GM10266 (cell line): ENCODE results near the gene FOXL1.

ENCODE experiments used
- DNase-seq: peaks from one replicate; pipeline ENCODE4 v3.0.0; 2012; ENCODE audit errors: extremely low spot score
- CTCF ChIP-seq: IDR thresholded peaks from 2 replicates; pipeline ENCODE4 v1.5.1; 2012; ENCODE audit warnings: mild to moderate bottlenecking, low read depth; ENCODE audit not compliant: control insufficient read depth, insufficient read depth; ENCODE audit errors: missing control alignments

FOXL1 gene

DNA sequence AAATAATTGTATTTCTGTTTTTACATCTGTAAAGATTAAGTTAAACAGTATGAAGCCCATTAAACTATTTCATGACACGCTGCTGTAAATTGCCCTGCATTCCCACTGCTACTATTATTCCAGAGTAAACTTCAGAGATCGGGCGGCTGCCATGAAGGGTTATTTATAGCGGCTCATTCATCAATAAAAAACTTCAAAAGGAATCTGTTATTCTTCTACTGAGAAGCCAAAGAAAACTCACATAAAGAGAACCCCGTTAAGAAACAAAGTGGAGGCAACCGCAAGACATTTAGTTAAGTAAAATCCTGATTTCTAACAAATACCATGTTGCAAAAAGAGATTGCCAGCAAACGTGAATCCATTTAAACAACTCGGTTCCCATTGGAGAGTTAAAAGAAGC, 16.4 kb downstream of the FOXL1 start:
- no peak for DNase-seq
- no peak for TF ChIP-seq CTCF

DNA sequence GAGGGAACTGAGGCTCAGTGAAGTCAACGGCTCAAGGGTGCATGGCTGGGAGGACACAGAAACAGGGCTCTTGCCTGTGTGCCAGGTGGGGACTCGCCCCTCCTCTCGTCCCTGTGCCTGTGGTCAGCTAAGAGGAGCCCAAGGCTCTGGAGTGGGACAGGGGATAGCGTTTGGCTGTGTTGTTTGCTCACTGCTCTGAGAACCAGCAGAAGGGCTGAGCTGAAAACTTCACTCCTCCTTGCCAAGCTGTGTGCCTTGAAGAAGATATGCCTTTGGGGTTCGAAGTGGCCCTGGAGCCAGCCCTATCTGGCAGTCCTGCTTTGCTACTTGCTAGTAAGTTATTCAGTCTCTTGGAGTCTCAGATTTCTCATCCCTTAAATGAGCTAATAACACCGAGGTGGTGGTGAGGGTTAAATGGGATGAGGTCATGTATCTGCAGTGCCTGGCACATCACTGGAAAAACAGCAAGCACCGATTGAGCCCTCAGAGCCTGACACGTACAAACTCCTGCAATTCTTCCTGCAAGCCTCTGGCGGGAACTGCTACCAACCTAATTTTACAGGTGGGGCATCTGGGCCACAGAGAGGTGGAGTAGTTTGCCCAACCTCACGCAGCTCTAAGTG, 17.7 kb downstream of the FOXL1 start:
- no peak for TF ChIP-seq CTCF
- no peak for DNase-seq

DNA sequence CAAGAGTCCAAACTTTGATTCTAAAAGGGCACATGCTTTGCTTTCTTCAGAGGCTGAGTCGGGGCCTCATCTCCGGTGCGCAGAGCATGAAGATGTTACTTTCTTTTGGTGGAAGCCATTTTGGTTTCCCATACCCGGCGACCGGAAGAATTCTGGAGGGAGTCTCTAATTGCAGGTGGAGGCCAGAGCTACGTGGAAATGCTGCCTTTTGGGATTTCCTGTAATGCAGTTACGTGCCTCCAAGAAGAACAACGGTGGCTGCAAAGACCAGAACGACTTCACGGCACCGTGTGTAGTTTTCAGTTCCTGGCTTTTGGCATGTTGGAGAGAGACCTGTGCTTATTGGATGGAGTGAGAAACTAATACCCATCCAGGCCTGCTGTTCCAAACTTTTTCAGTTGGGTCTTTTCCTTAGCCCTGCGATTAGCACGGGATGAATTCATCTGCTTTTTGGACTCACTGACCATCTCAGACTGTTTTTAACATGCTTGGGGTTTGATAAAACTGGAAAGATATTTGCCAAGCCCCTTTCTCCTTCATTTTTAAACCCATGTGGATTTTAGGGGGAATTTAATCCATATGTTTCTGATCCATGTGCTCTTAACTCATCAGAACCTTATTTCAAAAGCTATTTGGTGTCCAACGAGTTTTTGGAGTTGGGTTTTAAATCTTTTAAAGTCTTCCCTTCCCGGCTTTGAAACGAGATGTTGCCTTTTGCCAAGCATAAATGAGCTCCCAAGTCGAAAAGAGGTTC, 19.0 kb downstream of the FOXL1 start:
- TF ChIP-seq CTCF: no peak
- DNase-seq: no peak

DNA sequence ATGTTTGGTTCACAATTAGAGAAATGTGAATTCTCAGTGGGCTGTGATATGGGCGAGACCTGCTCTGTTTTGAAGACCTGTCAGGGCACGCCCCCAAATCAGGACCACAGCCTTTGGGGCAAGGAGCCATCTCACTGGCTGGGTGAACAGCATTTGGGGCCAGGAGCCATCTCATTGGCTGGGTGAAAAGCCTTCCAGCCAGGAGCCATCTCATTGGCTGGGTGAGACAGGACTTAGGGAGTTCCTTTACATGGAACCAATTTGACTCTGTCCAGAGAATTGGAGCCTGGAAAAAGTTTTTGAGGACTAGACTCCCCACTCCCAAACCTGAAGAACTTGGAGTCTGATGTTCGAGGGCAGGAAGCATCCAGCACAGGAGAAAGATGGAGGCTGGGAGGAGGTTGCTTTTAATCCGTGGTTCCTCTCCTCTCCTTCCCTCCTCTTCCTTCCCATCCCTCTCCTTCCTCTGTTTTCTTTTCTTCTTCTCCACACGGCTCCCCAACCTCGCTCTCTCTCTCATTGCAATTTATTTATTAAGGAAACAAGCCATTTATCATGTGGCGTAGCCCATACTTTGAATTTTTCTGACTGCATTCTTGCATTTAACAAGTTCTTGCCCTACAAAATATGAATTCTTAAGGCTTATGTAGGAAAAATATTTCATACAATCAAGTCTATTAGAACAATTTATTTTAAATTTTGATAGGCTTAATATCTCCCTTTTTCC, 19.7 kb downstream of the FOXL1 start:
- DNase-seq: no peak

DNA sequence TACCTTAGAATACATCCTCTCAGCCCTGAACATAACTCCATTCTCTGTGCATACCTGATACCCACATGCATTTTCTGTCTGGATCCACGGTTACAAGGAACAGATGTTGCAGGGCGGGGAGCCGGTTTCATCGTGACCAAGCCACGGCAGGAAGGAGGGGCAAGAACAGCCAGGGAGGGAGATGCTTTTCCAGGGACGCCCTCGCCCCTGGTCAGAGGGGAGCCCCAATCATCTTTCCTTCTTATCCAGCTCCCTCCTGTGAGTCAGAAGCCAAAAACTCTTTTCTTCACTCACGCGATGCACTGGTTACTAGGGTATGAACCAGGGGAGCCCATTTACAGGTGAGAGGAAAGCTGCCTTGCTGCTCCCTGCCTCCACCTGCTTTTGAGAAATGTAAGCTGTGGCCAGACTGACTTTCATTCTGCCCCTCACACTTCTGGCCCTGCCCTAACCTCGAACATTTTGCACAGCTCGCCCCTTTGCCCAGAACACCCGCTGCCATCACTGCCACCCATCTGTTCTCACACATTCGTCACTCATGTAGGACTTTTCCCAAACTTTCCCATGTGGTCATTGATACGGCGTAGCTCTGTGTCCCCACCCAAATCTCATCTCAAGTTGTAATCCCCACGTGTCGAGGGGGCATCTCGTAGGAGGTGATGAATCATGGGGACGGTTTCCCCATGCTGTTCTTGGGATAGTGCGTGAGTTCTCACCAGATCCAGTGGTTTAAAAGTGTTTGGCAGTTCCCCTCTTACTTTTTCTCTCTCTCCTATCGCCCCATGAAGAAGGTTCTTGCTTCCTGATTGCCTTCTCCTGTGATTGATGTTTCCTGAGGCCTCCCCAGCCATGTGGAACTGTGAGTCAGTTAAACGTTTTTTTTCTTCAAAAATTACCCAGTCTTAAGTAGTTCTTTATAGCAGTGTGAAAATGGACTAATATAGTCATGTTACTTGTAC, 20.5 kb downstream of the FOXL1 start:
- DNase-seq: no peak

More for the DNA sequence above, 19.7 kb downstream of the FOXL1 start:
- TF ChIP-seq CTCF: no peak

DNA sequence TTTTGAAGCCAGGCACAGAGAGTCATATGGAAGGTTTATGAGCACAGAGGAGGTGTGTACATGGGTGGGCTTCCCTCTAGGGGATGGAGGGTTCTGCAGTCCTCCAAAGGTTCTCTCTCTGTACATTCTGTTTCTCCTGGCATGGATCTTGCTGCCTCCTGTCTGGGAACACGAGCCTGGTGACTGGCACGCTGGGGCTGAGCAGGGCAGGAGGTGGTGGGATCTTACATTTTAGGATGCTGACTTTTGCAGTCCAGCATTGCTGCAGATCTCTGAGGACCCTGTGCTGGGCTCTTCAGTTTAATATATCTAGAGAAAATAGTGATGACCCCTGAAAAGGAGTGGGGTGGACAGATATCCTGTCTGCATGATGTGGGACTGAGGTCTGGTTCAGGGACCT, 23.0 kb downstream of the FOXL1 start:
- no peak for TF ChIP-seq CTCF
- DNase-seq: no peak

More for the DNA sequence above, 20.5 kb downstream of the FOXL1 start:
- TF ChIP-seq CTCF: no peak
